Neural cell (in vitro differentiated cells): ENCODE data around the gene ST6GAL1. TPM values are rescaled to one million over a fixed set of nuclear protein-coding genes. Genes with fewer than 3 reads are reported as not detected.

ENCODE experiments used
- H2AFZ ChIP-seq: fragments of 200-600, 300-800 bp; sonication (generic), shearing (Covaris generic); 2 replicates; pipeline ENCODE4 v1.6.0; 2014; ENCODE audit warnings: low read depth, mild to moderate bottlenecking, antibody characterized with exemption, low read length, moderate library complexity
- H3F3A ChIP-seq: fragments of 200-600 bp; shearing (Covaris generic); 2 replicates; pipeline ENCODE4 v1.6.1; 2016; ENCODE audit warnings: mild to moderate bottlenecking, moderate library complexity, mixed read lengths, antibody characterized with exemption, low read length; ENCODE audit not compliant: insufficient read depth, poor library complexity, severe bottlenecking
- H3K27ac ChIP-seq: fragments of 200-600, 300-800 bp; sonication (generic), shearing (Covaris generic); 2 replicates; pipeline ENCODE4 v1.5.1; 2014; ENCODE audit warnings: mild to moderate bottlenecking, low read length, moderate library complexity
- H3K27me3 ChIP-seq: fragments of 300-800, 200-600 bp; sonication (generic), shearing (Covaris generic); 2 replicates; pipeline ENCODE4 v1.6.0; 2014; ENCODE audit warnings: mild to moderate bottlenecking, low read depth, low read length, moderate library complexity; ENCODE audit not compliant: insufficient read depth
- H3K36me3 ChIP-seq: fragments of 300-800, 200-600 bp; sonication (generic), shearing (Covaris generic); 2 replicates; pipeline ENCODE4 v1.5.1; 2014; ENCODE audit warnings: mild to moderate bottlenecking, antibody characterized with exemption, low read length, moderate library complexity; ENCODE audit not compliant: insufficient read depth
- H3K4me2 ChIP-seq: fragments of 300-800, 200-600 bp; sonication (generic), shearing (Covaris generic); 2 replicates; pipeline ENCODE4 v1.6.0; 2014; ENCODE audit warnings: mild to moderate bottlenecking, low read length
- H3K4me3 ChIP-seq: fragments of 300-800, 200-600 bp; sonication (generic), shearing (Covaris generic); 2 replicates; pipeline ENCODE4 v1.5.1; 2014; ENCODE audit warnings: mild to moderate bottlenecking, low read length, moderate library complexity
- H3K79me2 ChIP-seq: fragments of 200-600 bp; shearing (Covaris generic); replicated peaks from 2 replicates; pipeline ENCODE4 v1.6.0; 2014; ENCODE audit warnings: mild to moderate bottlenecking, low read length, moderate library complexity; ENCODE audit not compliant: insufficient read depth
- H3K9ac ChIP-seq: fragments of 300-800, 200-600 bp; sonication (generic), shearing (Covaris generic); 2 replicates; pipeline ENCODE4 v1.6.1; 2016; ENCODE audit warnings: mild to moderate bottlenecking, low read length, mixed read lengths
- H3K9me2 ChIP-seq: fragments of 200-600 bp; shearing (Covaris generic); 2 replicates; pipeline ENCODE4 v1.6.1; 2016; ENCODE audit warnings: mild to moderate bottlenecking, low read length, mixed read lengths; ENCODE audit not compliant: insufficient read depth
- H3K9me3 ChIP-seq: fragments of 200-600, 300-800 bp; sonication (generic), shearing (Covaris generic); 2 replicates; pipeline ENCODE4 v1.6.1; 2016; ENCODE audit warnings: mild to moderate bottlenecking, mixed run types, low read length, moderate library complexity, mixed read lengths
- H4K20me1 ChIP-seq: fragments of 200-600 bp; shearing (Covaris generic); 2 replicates; pipeline ENCODE4 v1.6.1; 2016; ENCODE audit warnings: mild to moderate bottlenecking, mixed run types; ENCODE audit not compliant: insufficient read depth
- CTCF ChIP-seq: fragments of 450-650 bp; IDR thresholded peaks from 2 replicates; pipeline ENCODE4 v1.5.1; 2014; ENCODE audit warnings: antibody characterized with exemption, mild to moderate bottlenecking, moderate library complexity; ENCODE audit not compliant: poor library complexity, severe bottlenecking
- EP300 ChIP-seq: fragments of 450-650 bp; conservative IDR thresholded peaks from 2 replicates; pipeline ENCODE4 v1.6.1; 2014; ENCODE audit warnings: antibody characterized with exemption, mild to moderate bottlenecking, moderate library complexity; ENCODE audit not compliant: poor library complexity, severe bottlenecking
- EZH2 ChIP-seq: fragments of 200-600, 300-800 bp; shearing (Covaris generic), sonication (generic); IDR thresholded peaks from 2 replicates; pipeline ENCODE4 v1.6.1; 2014; ENCODE audit warnings: antibody characterized with exemption, low read length, borderline replicate concordance, mild to moderate bottlenecking; ENCODE audit not compliant: insufficient read depth, poor library complexity, severe bottlenecking
- MXI1 ChIP-seq: fragments of 450-650 bp; conservative IDR thresholded peaks from 2 replicates; pipeline ENCODE4 v1.6.1; 2014; ENCODE audit warnings: antibody characterized with exemption, mild to moderate bottlenecking; ENCODE audit not compliant: poor library complexity, severe bottlenecking
- POLR2AphosphoS5 ChIP-seq: IDR thresholded peaks from 2 replicates; pipeline ENCODE4 v1.6.1; 2012
- RAD21 ChIP-seq: fragments of 450-650 bp; conservative IDR thresholded peaks from 2 replicates; pipeline ENCODE4 v1.6.1; 2014; ENCODE audit warnings: antibody characterized with exemption, mild to moderate bottlenecking, moderate library complexity
- REST ChIP-seq: IDR thresholded peaks from 2 replicates; pipeline ENCODE4 v1.6.1; 2012; ENCODE audit warnings: borderline replicate concordance
- SMC3 ChIP-seq: fragments of 450-650 bp; conservative IDR thresholded peaks from 2 replicates; pipeline ENCODE4 v1.6.1; 2014; ENCODE audit warnings: antibody characterized with exemption, mild to moderate bottlenecking, moderate library complexity; ENCODE audit not compliant: poor library complexity
- TAF1 ChIP-seq: IDR thresholded peaks from 2 replicates; pipeline ENCODE4 v1.6.1; 2012; ENCODE audit warnings: low read depth
- polyA plus RNA-seq: library from polyadenylated mRNA; depleted of rRNA; stranded (reverse); fragments of >200 nt; gene quantifications from 2 replicates; pipeline ENCODE4 v1.2.3, GENCODE V29; 2014

The ST6GAL1 gene
- polyA plus RNA-seq, 1 donor from 2014 or later = 17.6 TPM

GRCh38 chr3:186971578-186971977 lies 41.3 kb downstream of the ST6GAL1 start:
- Histone ChIP-seq H3K9me2 (no peaks in the 10 kb centered on the region), H4K20me1 (no peaks in the 10 kb centered on the region), H2AFZ (no peak overlapping the region), H3K27ac (no peak overlapping the region), H3K4me3 (no peak overlapping the region), H3F3A (no peaks in the 10 kb centered on the region), H3K36me3 (no peaks in the 10 kb centered on the region), H3K9me3 (no peaks in the 10 kb centered on the region), H3K9ac (no peak overlapping the region), H3K79me2 (no peaks in the 10 kb centered on the region), H3K27me3 (no peaks in the 10 kb centered on the region), H3K4me2 (no peak overlapping the region)
- TF ChIP-seq RAD21 (no peak), CTCF (no peak), SMC3 (no peak), EZH2 (no peak), EP300 (no peak), REST (no peak), MXI1 (no peak), TAF1 (no peak), POLR2AphosphoS5 (no peak)

GRCh38 chr3:186973702-186974101 lies 43.4 kb downstream of the ST6GAL1 start:
- no peak for TF ChIP-seq POLR2AphosphoS5
- TF ChIP-seq EZH2 = no peak
- TF ChIP-seq RAD21 = no peak
- no peak for TF ChIP-seq SMC3
- TF ChIP-seq MXI1 = no peak
- TF ChIP-seq REST = no peak
- TF ChIP-seq EP300 = no peak
- no peak for TF ChIP-seq CTCF
- Histone ChIP-seq H3K9me2 (no peaks in the 10 kb centered on the region), H3F3A (no peaks in the 10 kb centered on the region), H4K20me1 (no peaks in the 10 kb centered on the region), H3K4me2 (no peak overlapping the region), H3K4me3 (no peak overlapping the region), H2AFZ (no peak overlapping the region), H3K27me3 (no peaks in the 10 kb centered on the region), H3K79me2 (no peaks in the 10 kb centered on the region), H3K27ac (no peak overlapping the region), H3K9ac (no peak overlapping the region), H3K9me3 (no peaks in the 10 kb centered on the region), H3K36me3 (no peaks in the 10 kb centered on the region)
